ENCODE results near the gene PIK3R5.
"Not testable (repeated sequence)": the region's sequence is repeated elsewhere in the genome, so short reads cannot be mapped to it uniquely, and the experiment has no call there.

Gene PIK3R5

DNA sequence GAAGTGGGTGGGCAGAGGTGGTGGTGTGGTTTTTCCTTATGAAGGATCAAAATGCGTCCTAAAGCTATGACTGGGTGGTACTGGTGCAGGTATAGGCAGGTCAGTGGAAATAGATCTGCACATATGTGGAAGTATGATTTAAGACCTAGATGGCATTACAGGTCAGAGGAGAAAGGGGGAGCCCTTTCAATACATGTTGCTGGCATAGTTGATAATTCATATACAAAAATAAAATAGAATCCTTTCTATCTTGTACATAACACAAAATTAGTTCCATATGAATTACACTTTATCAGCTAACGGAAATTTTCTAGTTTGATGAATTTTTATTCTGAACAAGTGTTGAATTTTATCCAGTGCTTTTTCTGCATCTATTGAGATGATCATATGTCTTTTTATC, 20.8 kb upstream of the PIK3R5 start:
- DNase-seq (ENCODE audit: low read depth in 2 of 2) = no peak

DNA sequence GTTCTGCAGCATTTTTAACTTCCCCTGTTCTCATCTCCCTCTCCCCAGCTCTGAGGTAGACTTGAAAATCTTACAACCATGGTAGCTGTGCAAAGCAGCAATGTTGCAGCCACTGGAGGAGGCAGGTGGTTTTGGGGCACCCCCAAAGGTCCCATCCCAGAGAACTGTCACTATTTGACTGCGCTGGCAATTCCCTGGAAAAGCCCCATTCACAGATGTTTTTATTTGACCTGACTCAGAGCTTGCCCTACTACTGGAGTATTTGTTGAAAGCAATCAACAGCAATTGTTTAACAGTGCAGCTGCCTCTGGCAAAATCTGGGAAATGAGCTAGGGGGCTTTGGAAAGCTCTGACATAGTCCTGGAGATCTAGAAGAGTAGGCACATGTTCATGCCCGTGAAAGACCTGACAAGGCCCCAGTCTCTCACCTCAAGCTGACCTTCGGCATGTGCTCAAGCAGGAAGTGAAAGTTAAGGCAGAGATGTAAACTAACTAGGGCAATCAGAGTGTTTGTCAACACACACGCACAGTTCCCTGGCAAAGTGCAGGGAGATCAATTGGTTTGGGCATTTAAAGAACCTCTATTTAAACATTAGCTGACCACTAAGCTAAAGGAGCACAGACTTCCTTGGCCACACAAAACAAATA, 19.7 kb upstream of the PIK3R5 start:
- no peak for DNase-seq (ENCODE audit: low read depth in 2 of 2)

DNA sequence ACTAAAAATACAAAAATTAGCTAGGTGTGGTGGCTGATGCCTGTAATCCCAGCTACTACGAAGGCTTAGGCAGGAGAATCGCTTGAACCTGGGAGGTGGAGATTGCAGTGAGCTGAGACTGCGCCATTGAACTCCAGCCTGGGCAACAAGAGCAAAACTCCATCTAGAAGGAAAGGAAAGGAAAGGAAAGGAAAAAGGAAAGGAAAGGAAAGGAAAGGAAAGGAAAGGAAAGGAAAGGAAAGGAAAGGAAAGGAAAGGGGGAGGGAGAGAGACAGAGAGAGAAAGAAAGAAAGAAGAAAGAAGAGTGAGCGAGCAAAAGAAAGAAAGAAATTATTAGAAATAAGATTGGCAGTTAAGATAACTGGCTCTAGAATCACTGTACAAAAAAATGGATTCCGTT, 18.7 kb upstream of the PIK3R5 start:
- not testable (repeated sequence) for DNase-seq (ENCODE audit: low read depth in 2 of 2)

DNA sequence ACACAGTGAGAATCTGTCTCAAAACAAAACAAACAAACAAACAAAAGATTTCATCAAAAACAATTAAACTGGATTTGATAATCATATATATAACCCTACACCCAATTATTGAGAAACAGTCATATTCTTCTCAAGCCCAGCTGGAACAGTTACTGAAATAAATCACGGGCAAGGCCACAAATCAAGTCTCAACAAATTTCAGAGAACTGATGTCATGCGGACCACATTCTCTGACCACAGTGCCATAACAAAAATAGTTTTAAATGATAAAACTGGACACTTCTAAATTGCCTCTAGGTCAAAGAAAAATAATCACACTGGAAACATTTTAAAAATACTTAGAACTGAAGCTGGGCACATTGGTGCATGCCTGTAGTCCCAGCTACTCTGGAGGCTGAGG, 15.9 kb upstream of the PIK3R5 start:
- no peak for DNase-seq (ENCODE audit: low read depth in 2 of 2)

DNA sequence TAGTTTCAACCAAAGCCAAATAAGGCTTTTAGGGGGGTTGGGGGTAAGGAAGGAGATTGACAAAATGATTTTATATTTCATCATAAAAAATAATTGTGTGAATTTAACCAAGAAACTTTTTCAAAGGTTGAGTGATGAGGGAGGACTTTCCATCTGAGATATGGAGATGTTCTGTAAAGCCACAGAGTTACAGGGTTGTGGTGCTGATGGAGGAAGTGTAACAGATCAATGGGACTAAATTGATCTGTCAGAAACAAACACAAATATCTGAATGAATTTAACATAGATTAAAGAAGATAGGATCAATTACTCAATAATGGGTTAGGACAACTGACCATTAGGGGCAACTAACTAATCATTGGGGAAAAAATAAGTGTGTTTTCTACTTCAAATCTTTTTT, 14.2 kb upstream of the PIK3R5 start:
- no peak for DNase-seq (ENCODE audit: low read depth in 2 of 2)

DNA sequence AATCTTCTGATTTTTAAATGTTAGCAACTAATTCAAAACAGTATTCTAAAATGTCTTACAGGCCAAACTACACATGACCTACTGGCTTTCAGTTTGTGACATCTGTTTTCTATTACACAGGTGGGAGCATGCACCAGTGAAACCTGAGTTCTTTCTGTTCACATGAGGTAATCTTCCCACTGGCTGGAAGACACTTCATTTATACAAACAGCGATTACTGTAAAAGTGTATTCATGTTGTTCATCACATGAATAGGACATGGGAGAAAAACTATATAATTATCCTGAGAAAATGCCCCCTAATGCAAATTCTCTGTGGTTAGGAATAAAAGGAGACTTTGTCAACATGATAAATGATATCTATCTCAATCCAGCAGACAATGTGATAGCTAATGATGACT, 11.1 kb upstream of the PIK3R5 start:
- no peak for DNase-seq (ENCODE audit: low read depth in 2 of 2)

DNA sequence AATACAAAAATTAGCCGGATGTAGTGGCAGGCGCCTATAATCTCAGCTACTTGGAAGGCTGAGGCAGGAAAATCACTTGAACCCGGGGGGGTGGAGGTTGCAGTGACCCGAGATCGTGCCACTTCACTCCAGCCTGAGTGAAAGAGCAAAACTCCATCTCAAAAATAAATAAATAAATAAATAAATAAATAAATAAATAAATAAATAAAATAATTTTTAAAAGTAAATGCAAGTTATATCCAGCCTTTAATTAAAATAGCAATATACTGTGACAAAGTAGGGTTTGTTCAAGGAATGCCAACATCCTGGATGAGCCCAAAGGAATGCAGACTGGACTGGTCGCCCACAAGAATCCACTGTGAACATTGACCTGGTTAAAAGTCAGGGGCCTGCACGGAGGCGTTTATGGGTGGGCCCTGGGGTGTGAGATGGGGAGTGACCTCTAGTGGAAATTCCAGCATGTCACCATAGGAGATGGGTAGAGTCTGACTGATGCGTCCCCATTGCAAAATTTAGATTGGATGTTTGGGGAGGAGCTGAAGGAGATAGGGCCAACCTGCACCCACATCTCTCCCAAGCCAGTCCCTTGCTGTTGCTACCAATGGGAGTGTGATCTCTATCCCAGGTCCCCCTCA, 9.7 kb upstream of the PIK3R5 start:
- DNase-seq (ENCODE audit: low read depth in 2 of 2) = no peak

DNA sequence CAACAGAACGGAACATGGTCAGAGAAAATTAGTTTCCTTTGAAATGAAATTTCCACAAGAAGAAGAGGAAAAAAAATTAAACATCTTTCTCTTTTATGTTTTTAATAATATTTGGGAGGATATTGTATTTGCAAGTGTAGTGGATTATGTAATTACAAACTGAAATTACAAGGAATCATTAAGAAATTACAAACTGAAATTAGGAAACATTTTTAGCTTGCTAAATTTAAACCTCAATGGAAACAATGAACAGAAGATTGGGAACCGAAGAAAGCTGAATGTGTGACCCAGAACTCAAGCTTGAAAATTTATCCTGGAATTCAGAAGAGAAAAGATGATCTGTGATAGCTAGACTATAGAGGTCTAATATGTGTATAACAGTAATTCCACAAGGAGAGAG, 4.4 kb upstream of the PIK3R5 start:
- DNase-seq (ENCODE audit: low read depth in 2 of 2) = no peak

DNA sequence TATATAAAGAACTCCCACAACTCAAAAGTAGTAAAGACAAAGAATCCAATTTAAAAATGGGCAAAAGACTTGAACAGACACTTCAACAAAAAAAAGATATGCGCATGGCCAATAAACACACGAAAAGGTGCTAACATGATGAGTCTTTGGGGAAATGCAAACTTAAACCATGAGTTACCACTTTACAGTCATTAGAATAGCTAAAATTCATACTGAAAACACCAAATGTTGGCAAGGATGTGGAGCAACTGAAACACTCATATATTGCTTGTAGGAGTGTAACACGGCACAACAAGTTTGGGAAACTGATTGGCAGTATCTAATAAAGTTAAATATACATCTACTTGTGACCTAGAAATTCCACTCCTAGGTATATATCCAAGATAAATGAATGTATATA, 3.0 kb upstream of the PIK3R5 start:
- DNase-seq (ENCODE audit: low read depth in 2 of 2) = no peak

DNA sequence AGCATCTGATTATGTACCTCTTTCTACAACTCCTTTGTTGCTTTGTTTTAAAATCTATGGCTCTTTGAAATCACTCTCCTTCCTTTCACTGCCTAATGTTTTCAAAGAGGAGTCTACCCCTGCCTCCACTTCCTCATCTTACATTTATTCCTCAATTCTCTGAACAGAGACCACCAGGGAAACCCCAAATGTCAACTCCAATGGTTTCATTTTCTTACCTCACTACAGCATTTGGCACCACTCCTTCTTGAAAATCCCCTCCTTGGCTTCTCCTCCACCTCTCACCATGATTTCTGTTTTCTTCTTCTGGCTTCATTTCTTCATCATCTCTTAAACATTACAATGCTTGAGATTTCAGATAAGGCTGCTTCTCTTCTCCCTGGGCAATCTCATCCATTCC, 2.4 kb upstream of the PIK3R5 start:
- DNase-seq (ENCODE audit: low read depth in 2 of 2) = no peak

DNA sequence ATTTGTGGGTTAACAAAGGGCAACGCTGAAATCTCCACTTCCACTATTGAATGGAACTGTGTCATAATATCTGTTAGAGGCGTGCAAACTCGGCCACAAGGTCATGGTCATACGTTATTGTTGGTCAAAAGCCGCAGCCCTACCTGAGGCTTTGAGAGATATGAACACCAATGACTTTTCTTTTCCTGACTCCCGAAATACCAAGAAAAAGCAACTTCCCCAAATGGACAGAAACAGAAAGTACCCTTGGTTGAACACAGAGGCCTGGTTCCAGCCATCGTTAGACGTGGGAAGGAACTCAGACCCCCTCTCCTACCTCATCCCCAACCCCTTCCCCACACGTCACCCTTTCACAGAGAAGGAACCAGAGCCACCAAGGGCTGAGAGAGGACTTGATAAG, 1.4 kb upstream of the PIK3R5 start:
- no peak for DNase-seq (ENCODE audit: low read depth in 2 of 2)

DNA sequence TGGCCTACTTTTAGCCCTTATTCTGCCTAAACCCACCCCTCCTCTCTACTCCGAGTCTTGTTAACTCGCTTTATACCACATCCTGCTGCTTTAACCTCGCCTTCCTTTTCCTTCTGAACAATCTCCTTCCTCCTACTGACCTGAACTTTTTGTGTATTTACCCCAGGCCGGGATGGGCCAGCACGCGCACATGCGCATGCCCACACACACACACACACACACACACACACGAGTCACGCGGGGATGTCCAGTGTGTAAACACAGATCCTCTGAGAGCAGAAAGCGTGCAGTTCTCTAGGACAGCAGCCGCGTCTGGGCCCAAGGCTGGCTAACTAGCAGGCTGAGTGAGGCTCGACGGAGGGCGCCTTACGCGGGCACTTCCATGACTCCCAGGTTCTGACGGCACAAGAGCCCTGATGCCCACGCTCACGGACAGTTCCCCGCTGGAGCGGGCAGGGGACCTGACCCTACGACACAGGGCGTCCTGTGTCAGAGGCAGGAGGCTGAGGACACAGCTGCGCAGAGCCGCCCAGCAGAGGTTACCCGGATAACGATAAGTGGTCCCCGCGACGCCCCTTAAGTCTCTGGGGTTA, 610 bp downstream of the PIK3R5 start:
- no peak for DNase-seq (ENCODE audit: low read depth in 2 of 2)

DNA sequence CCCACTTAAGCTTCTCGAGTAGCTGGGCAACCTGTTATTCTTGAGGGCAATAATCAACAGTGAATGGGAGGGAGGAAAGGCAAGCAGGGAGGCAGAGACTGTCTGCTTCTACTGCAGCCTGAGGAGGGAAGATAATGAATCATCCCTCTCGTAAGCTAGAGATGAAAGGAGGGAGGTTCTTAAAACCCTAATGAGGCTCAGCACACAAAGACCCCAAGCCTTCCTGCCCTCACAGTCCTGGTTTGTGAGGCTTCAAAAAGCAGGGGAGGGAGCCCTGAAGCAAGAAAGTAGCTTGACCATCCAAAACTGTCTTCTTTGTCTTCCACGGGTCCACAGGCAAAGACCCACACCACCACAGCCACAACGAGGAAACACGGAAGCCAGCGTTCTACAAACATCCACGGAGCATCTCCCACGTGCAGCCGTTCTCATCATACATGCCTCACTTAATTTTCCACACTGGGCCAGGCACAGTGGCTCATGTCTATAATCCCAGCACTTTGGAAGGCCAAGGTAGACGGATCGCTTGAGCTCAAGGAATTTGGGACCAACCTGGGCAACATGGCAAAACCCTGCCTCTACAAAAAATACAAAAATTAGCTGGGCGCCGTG, 1.8 kb downstream of the PIK3R5 start:
- no peak for DNase-seq (ENCODE audit: low read depth in 2 of 2)

DNA sequence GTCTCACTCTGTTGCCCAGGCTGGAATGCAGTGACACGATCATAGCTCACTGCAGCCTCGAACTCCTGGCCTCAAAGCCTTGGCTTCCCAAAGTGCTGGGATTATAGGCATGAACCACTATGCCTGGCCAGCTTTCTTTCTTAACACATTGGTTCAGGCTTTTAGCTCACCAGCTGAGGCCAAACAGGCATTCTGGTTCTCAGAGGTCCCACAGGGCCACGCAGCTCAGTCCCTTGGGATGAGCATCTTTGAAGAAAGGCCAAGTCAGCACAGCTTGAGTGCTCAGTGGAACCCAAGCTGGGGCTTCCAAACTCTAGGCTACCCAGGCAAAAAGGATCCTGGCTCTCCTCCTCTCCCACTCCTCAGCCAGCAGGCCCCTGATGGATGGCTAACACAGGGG, 2.5 kb downstream of the PIK3R5 start:
- no peak for DNase-seq (ENCODE audit: low read depth in 2 of 2)

DNA sequence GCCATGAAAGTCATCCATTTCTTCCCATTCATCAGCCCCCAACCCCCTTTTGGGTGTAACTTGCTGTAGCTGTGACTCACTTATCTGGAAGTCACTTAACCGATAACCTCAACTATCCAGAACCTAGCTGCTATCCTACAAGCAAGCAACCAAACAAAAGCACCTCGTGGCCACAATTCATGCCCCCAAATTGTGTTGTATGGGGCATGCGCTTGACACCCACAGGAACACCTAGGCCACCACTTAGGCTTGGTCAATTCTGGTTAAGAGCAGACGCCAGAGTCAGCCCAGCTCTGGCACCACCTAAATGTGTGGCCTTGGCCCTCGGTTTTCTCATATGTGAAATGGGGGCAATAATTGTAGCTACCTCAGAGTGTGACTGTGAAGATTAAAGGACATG, 3.7 kb downstream of the PIK3R5 start:
- DNase-seq (ENCODE audit: low read depth in 2 of 2) = no peak

DNA sequence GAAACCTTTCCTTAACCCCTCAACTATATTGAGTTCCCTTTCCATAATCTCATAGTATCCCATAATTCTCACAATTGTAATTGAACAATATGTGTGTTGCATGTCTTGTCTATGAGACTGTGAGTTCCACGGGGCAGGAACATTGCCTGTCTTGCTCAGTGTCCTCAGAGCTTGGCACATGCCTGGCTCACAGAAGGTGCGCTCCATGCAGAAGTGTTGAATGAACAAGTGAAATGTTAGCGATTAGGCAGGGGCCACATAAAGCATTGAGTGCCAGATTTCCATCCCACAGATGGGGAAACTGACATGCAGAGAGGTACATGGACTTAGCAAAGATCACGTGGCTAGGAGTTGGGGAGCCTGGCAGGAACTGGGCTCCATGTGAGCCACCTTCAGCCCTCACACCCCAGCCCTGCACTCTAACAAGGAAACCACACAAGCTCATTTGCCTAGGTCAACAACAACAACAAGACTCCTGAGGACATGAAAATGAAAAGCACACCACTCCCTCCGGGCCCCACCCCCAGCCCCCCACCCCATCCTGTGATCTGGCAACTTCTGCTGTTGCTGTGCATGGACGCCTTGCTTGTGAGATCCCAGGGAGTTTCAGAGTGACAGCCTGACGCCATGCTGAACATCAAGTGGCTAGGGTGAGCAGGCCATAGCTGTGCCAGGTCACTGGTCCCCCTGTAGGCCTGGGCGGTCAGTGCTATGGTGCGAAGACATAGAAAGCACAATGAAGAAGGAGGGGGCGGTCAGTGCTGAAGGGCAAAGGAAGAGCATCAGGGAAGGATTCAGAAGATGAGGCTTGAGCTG, 5.0 kb downstream of the PIK3R5 start:
- no peak for DNase-seq (ENCODE audit: low read depth in 2 of 2)

DNA sequence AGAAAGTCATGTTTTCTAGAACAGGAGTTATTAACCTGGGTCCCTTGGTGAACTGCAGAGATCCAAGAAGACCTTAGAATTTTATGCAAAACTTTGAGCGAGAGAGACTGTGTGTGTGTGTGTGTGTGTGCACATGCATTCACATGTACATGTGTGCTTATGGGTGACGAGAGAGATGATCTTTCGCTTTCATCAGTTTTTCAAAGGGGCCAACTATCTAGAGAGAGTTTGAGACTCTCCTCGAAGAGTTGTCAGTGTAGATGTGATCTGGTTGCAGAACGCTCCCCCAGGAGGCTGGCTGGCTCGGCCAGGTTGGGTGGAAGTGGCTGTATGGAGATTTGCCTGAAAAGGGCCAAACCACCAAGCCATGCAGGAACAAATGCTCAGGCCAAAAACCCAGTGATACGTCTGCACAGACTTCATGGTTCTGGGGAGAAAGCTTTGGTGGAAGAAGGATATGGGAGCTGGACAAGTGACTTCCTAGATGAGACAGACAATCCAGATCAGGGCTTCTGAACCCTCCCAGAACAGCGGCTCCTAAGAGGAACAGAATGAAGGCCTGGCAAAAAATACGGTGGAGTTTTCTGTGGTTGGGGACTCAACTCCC, 6.1 kb downstream of the PIK3R5 start:
- no peak for DNase-seq (ENCODE audit: low read depth in 2 of 2)

DNA sequence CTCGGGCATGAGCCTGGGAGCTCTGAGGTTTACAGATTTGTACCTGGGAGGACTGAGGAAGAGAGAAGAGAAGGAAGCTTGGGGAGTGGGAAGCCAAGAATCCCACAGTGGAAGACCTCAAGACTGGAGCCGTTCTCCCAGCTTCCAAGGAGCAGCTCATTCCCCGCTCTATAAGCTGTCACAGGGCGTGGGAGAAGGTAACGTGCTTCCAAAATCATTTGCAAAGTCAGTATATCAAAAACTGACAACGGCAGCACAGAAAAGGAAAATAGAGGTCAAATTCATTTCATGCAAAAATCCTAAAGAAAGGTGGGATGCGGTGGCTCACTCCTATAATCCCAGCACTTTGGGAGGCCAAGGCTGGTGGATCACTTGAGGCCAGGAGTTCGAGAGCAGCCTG, 7.8 kb downstream of the PIK3R5 start:
- no peak for DNase-seq (ENCODE audit: low read depth in 2 of 2)

DNA sequence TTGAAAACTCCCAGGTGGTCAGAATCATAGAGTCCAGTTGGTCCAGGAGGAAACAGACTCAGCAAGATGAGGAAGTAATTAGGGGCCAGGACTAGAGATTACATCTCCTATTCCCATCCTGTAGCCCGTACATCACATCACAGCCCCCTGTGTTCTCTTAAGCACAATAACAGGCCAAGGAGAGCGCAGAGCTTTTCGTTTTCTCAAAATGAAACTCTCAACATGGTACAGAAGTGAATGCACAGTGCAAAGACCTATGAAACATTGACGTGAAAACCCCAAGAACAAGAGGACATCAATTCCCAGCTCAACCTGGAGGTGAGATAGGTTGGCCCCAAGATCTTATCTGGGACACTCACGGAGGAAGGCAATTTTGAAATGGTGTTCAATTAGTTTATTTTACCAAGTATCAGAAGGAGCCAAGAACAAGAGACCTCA, 9.0 kb downstream of the PIK3R5 start:
- DNase-seq (ENCODE audit: low read depth in 2 of 2) = no peak

DNA sequence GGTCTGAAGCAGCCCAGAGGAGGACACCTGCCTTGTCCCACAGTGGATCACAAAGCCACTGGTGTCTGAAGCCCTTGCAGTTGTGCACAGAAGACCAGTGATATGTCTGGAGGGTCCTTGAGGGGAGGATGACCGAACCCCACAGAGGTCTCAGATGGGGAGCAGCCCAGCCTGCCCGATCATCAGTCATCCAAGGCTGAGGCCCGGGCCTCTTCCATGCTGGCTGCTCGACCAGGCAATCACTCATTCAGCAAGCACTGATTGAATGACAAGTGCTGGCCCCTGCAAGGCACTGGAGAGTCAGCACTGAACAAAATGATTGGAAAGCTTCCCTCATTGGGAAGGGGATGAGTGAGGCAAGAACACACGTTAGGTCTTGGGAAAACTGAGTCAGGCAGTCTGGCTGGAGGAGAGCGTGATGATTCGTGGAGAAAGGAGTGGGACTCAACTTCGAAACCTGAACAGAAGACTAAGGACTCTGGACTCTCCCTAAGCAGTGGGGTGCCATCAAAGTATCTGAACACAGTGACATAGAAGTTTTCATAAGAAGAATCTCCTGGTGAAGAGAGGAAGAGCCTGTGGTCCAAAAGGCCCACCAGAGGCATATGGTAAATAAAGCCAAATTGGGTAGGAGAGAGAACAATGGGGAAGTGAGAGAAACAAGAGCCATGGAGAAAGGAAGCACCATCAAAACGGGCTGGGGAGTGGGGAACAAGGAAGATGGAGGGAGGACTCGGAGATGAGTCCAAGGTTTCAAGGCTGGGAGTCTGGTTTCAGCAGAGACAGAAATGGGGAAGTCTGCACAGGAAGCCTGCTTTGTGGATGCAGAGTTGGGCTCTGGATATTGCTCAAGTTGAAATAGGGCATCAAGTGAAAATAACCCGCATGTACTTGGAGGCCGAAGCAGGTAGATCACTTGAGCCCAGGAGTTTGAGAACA, 10.2 kb downstream of the PIK3R5 start:
- DNase-seq (ENCODE audit: low read depth in 2 of 2) = no peak

DNA sequence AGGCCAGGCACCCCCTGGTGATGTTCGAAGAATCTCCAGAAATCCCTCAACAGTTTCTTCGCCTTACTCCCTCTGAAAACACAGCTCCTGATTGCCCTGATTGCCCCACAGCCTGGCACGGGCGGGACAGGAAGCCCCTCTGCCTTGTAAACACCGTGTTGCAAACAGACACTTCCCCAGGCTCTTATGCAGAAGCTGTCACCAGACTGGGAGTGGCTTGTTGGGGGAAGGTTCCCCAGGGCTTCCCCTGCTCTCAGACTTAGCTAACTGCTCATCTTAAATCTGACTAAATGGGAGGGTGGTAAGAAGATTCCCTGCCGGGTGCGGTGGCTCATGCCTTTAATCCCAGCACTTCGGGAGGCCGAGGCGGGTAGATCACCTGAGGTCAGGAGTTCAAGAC, 11.2 kb downstream of the PIK3R5 start:
- peak; percentile 50 to 63 for DNase-seq (ENCODE audit: low read depth in 2 of 2)
